Measurements from ENCODE around the gene PSG3.
"Not testable (repeated sequence)": the region's sequence is repeated elsewhere in the genome, so short reads cannot be mapped to it uniquely, and the experiment has no call there.

GRCh38 chr19:42774510-42775158 is 34.4 kb upstream of the PSG3 start:
- TF ChIP-seq POLR2A (IDR thresholded peaks at IDR 0.05; ENCODE audit: low read length); CTCF (IDR thresholded peaks at IDR 0.05); PBX3 (IDR thresholded peaks at IDR 0.05); NR3C1 (IDR thresholded peaks at IDR 0.05); JUNB (IDR thresholded peaks at IDR 0.05); USF2 (IDR thresholded peaks at IDR 0.05); ESRRA (IDR thresholded peaks at IDR 0.05; ENCODE audit: borderline replicate concordance, low read length); TFCP2L1 (CRISPR knock-in tag; IDR thresholded peaks at IDR 0.05); RNF2 (IDR thresholded peaks at IDR 0.05; ENCODE audit: borderline replicate concordance, low read depth); JUN (IDR thresholded peaks at IDR 0.05); RCOR1 (IDR thresholded peaks at IDR 0.05; ENCODE audit: low read depth, low read length); EP300 (IDR thresholded peaks at IDR 0.05); RARB (CRISPR knock-in tag; IDR thresholded peaks at IDR 0.05); HDAC2 (IDR thresholded peaks at IDR 0.05): not testable (repeated sequence)
